Amniotic epithelial cell (primary cell): ENCODE measurements around the gene PARN.

Source experiments
- DNase-seq: peaks from one replicate; pipeline ENCODE4 v3.0.0-alpha.2; 2010; ENCODE audit warnings: low read depth

PARN gene

GRCh38 chr16:14499110-14499509 lies 130.9 kb downstream of the PARN start:
- no peak for DNase-seq

GRCh38 chr16:14497245-14498082 lies 132.6 kb downstream of the PARN start:
- DNase-seq = no peak

GRCh38 chr16:14496786-14497185 lies 133.3 kb downstream of the PARN start:
- DNase-seq = no peak

GRCh38 chr16:14496047-14496770 lies 133.9 kb downstream of the PARN start:
- no peak for DNase-seq

GRCh38 chr16:14495213-14496046 lies 134.6 kb downstream of the PARN start:
- no peak for DNase-seq

- DNase-seq = peak; percentile 57
Observed at GRCh38 chr16:14494396-14494966, 135.6 kb downstream of the PARN start.

GRCh38 chr16:14493791-14494190 lies 136.3 kb downstream of the PARN start:
- DNase-seq = no peak

- DNase-seq = no peak
Observed at GRCh38 chr16:14492614-14493013, 137.4 kb downstream of the PARN start.

- DNase-seq = no peak
Observed at GRCh38 chr16:14491861-14492529, 138.1 kb downstream of the PARN start.

- DNase-seq = no peak
Observed at GRCh38 chr16:14490235-14490634, 139.8 kb downstream of the PARN start.

GRCh38 chr16:14489460-14489859 lies 140.6 kb downstream of the PARN start:
- DNase-seq = peak; percentile 36

- DNase-seq = no peak
Observed at GRCh38 chr16:14487579-14487978, 142.5 kb downstream of the PARN start.

- peak; percentile 95 for DNase-seq
Observed at GRCh38 chr16:14486520-14487303, 143.3 kb downstream of the PARN start.

- DNase-seq = no peak
Observed at GRCh38 chr16:14485811-14486519, 144.1 kb downstream of the PARN start.

GRCh38 chr16:14485121-14485551 lies 144.9 kb downstream of the PARN start:
- peak; percentile 58 for DNase-seq

- no peak for DNase-seq
Observed at GRCh38 chr16:14483819-14484385, 146.2 kb downstream of the PARN start.

GRCh38 chr16:14476183-14476582 lies 153.9 kb downstream of the PARN start:
- DNase-seq = no peak

- no peak for DNase-seq
Observed at GRCh38 chr16:14475370-14476139, 154.5 kb downstream of the PARN start.

- no peak for DNase-seq
Observed at GRCh38 chr16:14473488-14473887, 156.6 kb downstream of the PARN start.
